Lung microvascular endothelial cell (primary cell): ENCODE measurements around the gene PARK7. TPM values are rescaled to one million over a fixed set of nuclear protein-coding genes. Genes with fewer than 3 reads are reported as not detected.

Source experiments
- DNase-seq, 2 donors: peaks; one replicate each; pipeline versions ENCODE4 v3.0.0 to v3.0.0-alpha.2; 2010; ENCODE audit warnings: low read depth in 2 of 2
- total RNA-seq: library from RNA; depleted of rRNA; stranded (reverse); fragments of >200 nt; gene quantifications from 2 replicates; pipeline ENCODE4 v1.2.1, GENCODE V29; 2014

Gene PARK7
- total RNA-seq, 1 donor from 2014 or later = 237 TPM

- no peak for DNase-seq
These were observed 47.8 kb downstream of the PARK7 start for GRCh38 chr1:8009043-8010002.

GRCh38 chr1:8010080-8010664, 48.7 kb downstream of the PARK7 start:
- DNase-seq = peak in 1 of 2 donors; percentile 38

GRCh38 chr1:8011016-8011415, 49.5 kb downstream of the PARK7 start:
- no peak for DNase-seq

GRCh38 chr1:8011923-8012858, 50.7 kb downstream of the PARK7 start:
- no peak for DNase-seq

- no peak for DNase-seq
These were observed 51.4 kb downstream of the PARK7 start for GRCh38 chr1:8012955-8013354.

- DNase-seq = no peak
These were observed 51.9 kb downstream of the PARK7 start for GRCh38 chr1:8013399-8013798.

GRCh38 chr1:8013800-8014199, 52.3 kb downstream of the PARK7 start:
- DNase-seq = no peak

GRCh38 chr1:8014381-8014988, 53.0 kb downstream of the PARK7 start:
- DNase-seq = no peak

- DNase-seq = peak; percentile 74 to 88
These were observed 53.7 kb downstream of the PARK7 start for GRCh38 chr1:8015036-8015808.

- peak in 1 of 2 donors; percentile 43 for DNase-seq
These were observed 54.3 kb downstream of the PARK7 start for GRCh38 chr1:8015809-8016165.

- DNase-seq = peak in 1 of 2 donors; percentile 32
These were observed 54.8 kb downstream of the PARK7 start for GRCh38 chr1:8016210-8016894.

GRCh38 chr1:8016895-8017241, 55.4 kb downstream of the PARK7 start:
- no peak for DNase-seq

- DNase-seq = no peak
These were observed 56.1 kb downstream of the PARK7 start for GRCh38 chr1:8017495-8018197.

- no peak for DNase-seq
These were observed 57.1 kb downstream of the PARK7 start for GRCh38 chr1:8018492-8019228.

- DNase-seq = no peak
These were observed 57.7 kb downstream of the PARK7 start for GRCh38 chr1:8019229-8019620.

- peak; percentile 38 to 81 for DNase-seq
These were observed 58.5 kb downstream of the PARK7 start for GRCh38 chr1:8020032-8020431.

- no peak for DNase-seq
These were observed 60.3 kb downstream of the PARK7 start for GRCh38 chr1:8021676-8022266.
